ENCODE results near the gene GALNT14.

GALNT14 gene

DNA sequence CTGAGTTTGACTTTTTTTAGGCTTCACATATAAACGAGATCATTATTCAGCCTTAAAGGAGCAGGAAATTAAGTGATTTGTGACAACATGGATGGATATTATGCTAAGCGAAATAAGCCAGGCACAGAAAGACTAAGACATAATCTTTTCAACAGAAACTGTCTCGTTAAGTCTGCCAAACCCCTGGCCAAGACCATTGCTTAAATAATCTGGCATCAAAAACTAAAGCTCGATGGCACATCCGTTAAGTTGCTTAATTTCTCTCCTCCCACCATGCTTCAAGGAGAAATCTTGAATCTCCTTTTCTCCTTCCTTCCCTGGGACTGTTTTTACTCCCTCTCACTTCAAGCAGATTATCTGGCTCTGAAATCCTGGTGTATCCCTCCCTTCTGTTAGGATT, 140.3 kb downstream of the GALNT14 start:
- no peak for DNase-seq (ENCODE audit: low read depth)
- TF ChIP-seq, protein P1, sequence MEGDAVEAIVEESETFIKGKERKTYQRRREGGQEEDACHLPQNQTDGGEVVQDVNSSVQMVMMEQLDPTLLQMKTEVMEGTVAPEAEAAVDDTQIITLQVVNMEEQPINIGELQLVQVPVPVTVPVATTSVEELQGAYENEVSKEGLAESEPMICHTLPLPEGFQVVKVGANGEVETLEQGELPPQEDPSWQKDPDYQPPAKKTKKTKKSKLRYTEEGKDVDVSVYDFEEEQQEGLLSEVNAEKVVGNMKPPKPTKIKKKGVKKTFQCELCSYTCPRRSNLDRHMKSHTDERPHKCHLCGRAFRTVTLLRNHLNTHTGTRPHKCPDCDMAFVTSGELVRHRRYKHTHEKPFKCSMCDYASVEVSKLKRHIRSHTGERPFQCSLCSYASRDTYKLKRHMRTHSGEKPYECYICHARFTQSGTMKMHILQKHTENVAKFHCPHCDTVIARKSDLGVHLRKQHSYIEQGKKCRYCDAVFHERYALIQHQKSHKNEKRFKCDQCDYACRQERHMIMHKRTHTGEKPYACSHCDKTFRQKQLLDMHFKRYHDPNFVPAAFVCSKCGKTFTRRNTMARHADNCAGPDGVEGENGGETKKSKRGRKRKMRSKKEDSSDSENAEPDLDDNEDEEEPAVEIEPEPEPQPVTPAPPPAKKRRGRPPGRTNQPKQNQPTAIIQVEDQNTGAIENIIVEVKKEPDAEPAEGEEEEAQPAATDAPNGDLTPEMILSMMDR (IDR thresholded peaks at IDR 0.05; ENCODE audit: insufficient read depth, low read depth, low read length, missing control alignments) = no peak
- H3K4me3 ChIP-seq (ENCODE audit: low read depth, low read length) = no peak overlapping the region

DNA sequence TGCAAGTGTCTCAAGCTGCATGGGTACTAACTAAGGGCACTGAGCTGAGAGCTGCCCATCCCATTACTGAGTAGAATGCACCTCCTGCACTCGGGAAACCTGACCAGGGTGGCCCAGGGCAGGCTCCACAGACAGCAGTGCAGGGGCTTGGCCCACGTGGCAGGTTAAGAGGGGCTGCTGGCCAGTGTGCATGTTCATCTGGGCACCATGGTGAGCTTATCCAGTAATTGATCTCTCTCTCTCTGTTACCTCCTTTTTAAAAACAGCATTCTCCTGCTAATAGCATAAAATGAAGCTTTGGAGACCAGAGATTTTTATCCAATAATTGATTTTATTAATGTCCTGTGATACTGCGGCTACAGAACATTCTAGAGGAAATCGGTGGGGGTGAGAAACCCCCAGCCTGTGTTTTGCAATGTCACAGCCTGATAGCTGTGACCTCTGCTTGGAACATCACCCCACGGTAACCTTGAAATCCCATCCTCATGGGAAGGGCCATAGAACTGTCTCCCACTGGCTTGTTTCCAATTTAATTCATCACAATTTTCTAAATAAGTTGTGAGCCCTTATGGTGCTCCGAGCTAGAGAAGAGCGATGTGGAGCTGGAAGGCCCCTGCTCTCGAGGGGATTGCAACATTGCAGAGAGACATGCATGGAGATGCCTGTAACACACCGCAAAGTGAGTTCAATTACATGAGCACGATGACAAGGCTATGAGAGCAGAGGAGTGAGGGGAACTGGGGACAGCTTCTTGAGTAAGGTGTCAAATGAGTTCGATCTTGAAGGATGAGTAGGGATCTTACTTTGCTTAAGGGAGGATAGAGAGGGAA, 143.8 kb downstream of the GALNT14 start:
- TF ChIP-seq, protein P1 (IDR thresholded peaks at IDR 0.05; ENCODE audit: insufficient read depth, low read depth, low read length, missing control alignments) = no peak
- no peak for DNase-seq (ENCODE audit: low read depth)
- H3K4me3 ChIP-seq (ENCODE audit: low read depth, low read length) = no peak overlapping the region

DNA sequence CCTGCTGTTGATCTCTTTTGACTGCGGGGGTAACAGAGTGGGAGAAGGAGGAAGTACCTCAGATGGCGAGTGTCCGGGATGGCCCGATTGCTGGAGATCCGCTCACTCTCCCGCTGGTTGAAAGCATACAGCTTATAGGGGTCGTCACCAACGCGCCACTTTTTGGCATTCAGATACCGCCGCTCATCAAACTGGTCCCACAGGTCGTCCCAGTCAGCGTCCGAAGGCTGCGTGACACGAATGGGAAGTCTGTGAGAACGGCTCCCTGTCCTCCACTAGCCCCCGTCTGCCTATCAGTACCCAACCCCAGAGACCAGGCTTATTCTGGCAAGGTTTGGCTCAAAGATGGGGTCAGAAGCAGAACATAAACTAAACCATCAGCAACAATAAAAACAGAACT, 145.5 kb downstream of the GALNT14 start:
- H3K4me3 ChIP-seq (ENCODE audit: low read depth, low read length) = no peak overlapping the region
- TF ChIP-seq, protein P1 (IDR thresholded peaks at IDR 0.05; ENCODE audit: insufficient read depth, low read depth, low read length, missing control alignments) = no peak
- no peak for DNase-seq (ENCODE audit: low read depth)

DNA sequence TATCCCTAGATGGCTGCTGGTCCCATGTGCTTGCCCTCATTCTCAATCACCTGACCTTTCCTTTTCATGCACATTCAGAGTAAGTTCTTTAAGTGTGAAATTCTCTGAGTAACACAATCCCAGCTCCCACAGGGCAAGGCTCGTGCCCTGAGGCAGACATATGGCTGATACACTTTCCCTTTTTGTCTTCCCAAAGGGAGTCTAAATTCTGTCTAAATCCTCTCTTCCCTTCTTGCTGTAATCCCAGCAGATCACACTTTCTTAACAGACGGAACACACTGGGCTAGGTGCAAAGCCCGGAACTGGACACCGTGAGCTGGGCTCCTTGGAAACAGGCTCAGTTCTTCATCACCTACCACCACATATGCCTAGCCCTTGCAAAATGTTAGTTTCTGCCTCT, 147.6 kb downstream of the GALNT14 start:
- no peak for DNase-seq (ENCODE audit: low read depth)
- H3K4me3 ChIP-seq (ENCODE audit: low read depth, low read length) = no peak overlapping the region
- TF ChIP-seq, protein P1 (IDR thresholded peaks at IDR 0.05; ENCODE audit: insufficient read depth, low read depth, low read length, missing control alignments) = no peak

DNA sequence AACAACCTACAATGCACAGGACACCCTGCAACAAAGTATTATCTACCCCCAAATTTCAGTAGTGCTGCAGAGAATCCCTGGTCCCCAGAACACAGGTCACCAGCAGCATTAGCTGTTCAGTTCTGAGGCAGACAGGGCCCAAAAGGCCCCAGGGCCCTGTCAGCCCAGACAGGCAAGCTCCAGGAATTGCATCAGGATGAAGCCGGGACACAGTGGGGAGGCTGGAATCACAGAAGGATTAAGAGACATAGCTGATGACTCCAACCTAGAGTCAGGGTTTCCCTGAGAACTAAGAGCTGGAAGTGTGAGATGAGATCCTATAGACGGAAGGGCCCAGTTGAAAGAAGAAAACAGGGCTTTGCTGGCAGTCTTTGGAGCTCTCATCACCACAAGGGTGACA, 148.1 kb downstream of the GALNT14 start:
- TF ChIP-seq, protein P1 (IDR thresholded peaks at IDR 0.05; ENCODE audit: insufficient read depth, low read depth, low read length, missing control alignments) = no peak
- no peak for DNase-seq (ENCODE audit: low read depth)
- no peak overlapping the region for H3K4me3 ChIP-seq (ENCODE audit: low read depth, low read length)

DNA sequence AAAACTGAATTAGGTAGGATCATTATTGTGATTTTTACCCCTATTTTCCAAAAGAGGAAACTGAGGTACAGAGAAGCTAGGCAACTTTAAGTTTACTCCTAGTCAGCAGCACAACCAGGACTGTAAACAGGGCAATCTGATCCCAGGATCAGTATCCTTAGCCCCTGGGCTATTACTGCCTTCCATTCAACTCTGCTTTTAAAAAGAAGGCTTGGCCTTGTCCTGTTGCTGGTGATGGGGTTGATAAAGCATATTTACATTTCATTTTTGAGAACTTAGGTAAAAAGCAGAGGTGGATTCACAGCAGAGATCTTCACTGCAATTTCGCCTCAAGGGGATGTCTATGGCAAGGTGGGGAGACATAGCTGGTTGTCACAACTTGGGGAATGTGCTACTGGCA, 148.5 kb downstream of the GALNT14 start:
- TF ChIP-seq, protein P1 (IDR thresholded peaks at IDR 0.05; ENCODE audit: insufficient read depth, low read depth, low read length, missing control alignments) = no peak
- DNase-seq (ENCODE audit: low read depth) = no peak
- no peak overlapping the region for H3K4me3 ChIP-seq (ENCODE audit: low read depth, low read length)

DNA sequence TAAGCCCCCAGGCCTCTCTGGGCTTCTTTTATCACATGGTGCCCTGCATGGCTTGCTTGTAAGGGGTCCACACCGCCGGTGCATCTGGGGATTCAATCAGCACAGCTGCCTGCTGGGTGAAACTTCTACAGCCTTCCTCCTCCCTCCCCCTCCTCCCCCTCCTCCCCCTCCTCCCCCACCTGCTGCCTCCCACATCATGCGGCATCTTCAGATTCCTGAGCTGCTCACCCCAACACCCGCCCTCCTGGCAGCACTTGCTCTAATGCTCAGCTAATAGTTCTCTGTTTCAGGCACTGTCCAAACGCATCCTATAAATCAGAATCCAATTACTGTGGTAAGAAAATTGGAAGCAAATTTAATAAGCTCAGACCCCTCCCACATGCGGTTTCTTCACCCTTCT, 150.7 kb downstream of the GALNT14 start:
- TF ChIP-seq, protein P1 (IDR thresholded peaks at IDR 0.05; ENCODE audit: insufficient read depth, low read depth, low read length, missing control alignments) = no peak
- DNase-seq (ENCODE audit: low read depth) = no peak
- H3K4me3 ChIP-seq (ENCODE audit: low read depth, low read length) = no peak overlapping the region
